T-helper 2 cell treated with Interferon-gamma antibody and Interleukin-4, amounts not matched to agents 5 μg/mL and 100 μg/mL, for 36 hours (primary cell): ENCODE results near the gene SCRN1.
A peak's percentile ranks its signal among the peaks of the same experiment; 100 is the strongest.

Experiments used
- DNase-seq: peaks from one replicate; pipeline ENCODE4 v3.0.0; 2021; ENCODE audit warnings: low spot score
- H3K27ac Mint-ChIP-seq: one replicate; pipeline ENCODE4 v1.8.0; 2021; ENCODE audit warnings: mild to moderate bottlenecking, mixed read lengths
- H3K27me3 Mint-ChIP-seq: one replicate; pipeline ENCODE4 v1.8.0; 2021; ENCODE audit warnings: low read depth, mixed read lengths
- H3K36me3 Mint-ChIP-seq: one replicate; pipeline ENCODE4 v1.8.0; 2021; ENCODE audit warnings: low read depth, mixed read lengths
- H3K4me1 Mint-ChIP-seq: one replicate; pipeline ENCODE4 v1.8.0; 2021; ENCODE audit warnings: low read depth, mixed read lengths
- H3K4me3 Mint-ChIP-seq: one replicate; pipeline ENCODE4 v1.8.0; 2022; ENCODE audit warnings: mild to moderate bottlenecking, moderate library complexity, mixed read lengths
- H3K9me3 Mint-ChIP-seq: one replicate; pipeline ENCODE4 v1.8.0; 2021; ENCODE audit warnings: mixed read lengths

Gene SCRN1

DNA sequence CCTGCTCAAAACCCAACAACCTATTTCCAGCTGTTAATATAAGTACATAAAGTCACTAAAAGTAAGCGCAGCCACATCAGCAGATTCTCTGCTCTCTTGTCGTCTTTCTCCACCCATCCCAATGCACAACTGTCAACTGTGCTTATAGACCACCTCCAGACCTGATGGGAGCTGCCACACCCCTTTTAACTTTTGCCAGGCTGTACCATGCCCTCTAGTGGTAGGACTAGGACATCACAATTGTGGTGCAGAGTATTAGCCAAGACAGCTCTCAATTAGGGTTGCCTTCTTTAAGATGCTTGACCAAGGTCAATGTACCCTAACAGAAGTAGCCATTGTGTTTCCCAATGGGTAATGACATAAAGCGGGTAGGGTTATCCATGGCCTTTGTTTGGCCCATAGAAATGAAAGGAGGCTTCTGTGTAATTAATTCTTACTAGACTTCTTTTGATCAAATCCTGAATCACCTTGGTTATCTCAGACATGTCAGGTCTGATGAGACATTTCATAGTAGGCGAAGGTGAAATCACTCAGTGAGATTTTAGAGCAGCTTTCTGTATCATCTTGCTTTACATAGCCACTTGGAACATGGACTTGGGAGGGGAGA lies 68.1 kb downstream of the SCRN1 start:
- H3K4me1 Mint-ChIP-seq: no peaks in the 10 kb centered on the region
- H3K27me3 Mint-ChIP-seq: no peaks in the 10 kb centered on the region
- H3K27ac Mint-ChIP-seq: no peak overlapping the region
- H3K36me3 Mint-ChIP-seq: no peaks in the 10 kb centered on the region
- DNase-seq: peak; percentile 19
- no peak overlapping the region for H3K4me3 Mint-ChIP-seq
- no peaks in the 10 kb centered on the region for H3K9me3 Mint-ChIP-seq

- Mint-ChIP-seq H3K27me3 (no peaks in the 10 kb centered on the region), H3K27ac (no peak overlapping the region), H3K9me3 (no peaks in the 10 kb centered on the region), H3K4me1 (no peaks in the 10 kb centered on the region), H3K36me3 (no peaks in the 10 kb centered on the region), H3K4me3 (no peak overlapping the region)
- no peak for DNase-seq
Measured at GRCh38 chr7:29920491-29920890, 69.1 kb downstream of the SCRN1 start.

- no peaks in the 10 kb centered on the region for H3K36me3 Mint-ChIP-seq
- H3K4me3 Mint-ChIP-seq: no peak overlapping the region
- H3K4me1 Mint-ChIP-seq: no peaks in the 10 kb centered on the region
- no peaks in the 10 kb centered on the region for H3K27me3 Mint-ChIP-seq
- DNase-seq: no peak
- no peaks in the 10 kb centered on the region for H3K9me3 Mint-ChIP-seq
- no peak overlapping the region for H3K27ac Mint-ChIP-seq
Measured at GRCh38 chr7:29919790-29920189, 69.8 kb downstream of the SCRN1 start.

DNA sequence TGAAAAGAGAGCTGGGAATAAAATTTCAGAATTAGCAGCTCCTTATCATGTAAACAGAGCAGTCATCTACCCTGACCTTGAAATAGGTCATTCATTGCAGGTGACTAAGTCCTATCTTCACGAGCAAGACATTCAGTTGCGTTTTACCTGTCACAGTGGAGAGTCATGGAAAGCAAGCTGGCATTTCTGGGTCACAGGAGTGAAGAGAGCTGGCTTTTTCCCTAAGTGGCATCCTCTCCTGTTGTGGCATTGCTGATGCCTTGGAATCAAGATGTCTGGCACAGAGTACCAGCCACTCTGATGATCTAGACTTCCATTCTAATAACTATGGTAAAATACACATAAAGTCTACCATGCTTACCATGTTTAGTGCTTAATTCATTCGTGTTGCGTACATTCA lies 70.8 kb downstream of the SCRN1 start:
- Mint-ChIP-seq H3K27ac (no peak overlapping the region), H3K4me1 (no peaks in the 10 kb centered on the region), H3K36me3 (no peaks in the 10 kb centered on the region), H3K27me3 (peaks cover 2% of the 10 kb centered on the region), H3K9me3 (no peaks in the 10 kb centered on the region), H3K4me3 (no peak overlapping the region)
- DNase-seq: no peak

GRCh38 chr7:29917641-29918040 lies 72.0 kb downstream of the SCRN1 start:
- Mint-ChIP-seq H3K27me3 (peaks cover 2% of the 10 kb centered on the region), H3K4me3 (no peak overlapping the region), H3K9me3 (no peaks in the 10 kb centered on the region), H3K36me3 (no peaks in the 10 kb centered on the region), H3K4me1 (no peaks in the 10 kb centered on the region), H3K27ac (no peak overlapping the region)
- DNase-seq: no peak

DNA sequence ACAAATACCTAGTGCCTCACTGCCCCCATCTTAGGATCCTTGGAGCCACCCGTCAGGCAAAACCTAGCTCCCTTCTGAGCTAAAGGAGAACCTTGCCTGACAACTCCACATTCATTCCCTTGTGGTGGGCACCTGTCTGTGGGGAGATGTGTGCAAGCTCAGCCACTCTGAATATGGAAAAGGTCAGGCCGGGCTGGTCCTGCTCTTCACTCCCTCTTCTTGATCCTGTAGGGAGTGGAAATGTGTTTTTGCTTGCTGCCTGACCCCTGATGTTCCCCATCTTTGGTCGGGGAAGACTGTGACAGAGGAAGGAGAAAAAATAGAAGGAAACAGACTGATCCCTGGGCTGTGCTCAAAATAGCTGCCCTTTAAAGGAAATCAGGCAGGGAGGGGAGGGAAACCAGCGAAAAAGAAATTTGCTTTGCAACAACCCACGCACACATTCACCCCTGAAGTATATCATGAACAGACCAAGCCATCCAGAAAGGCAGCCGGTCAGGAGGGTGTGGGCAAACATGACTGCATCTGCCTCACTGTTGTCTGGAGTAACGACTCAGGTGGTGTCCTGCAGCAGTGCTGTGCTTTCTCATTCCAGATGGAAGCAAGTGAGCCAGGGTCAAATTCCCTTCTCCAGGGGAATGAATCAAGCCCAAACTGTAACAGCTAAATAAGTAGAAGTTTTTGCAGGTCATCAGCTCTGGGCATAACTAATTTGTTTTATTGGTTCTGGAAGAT lies 74.0 kb downstream of the SCRN1 start:
- Mint-ChIP-seq H3K9me3 (no peaks in the 10 kb centered on the region), H3K27me3 (peaks cover 2% of the 10 kb centered on the region), H3K4me1 (no peaks in the 10 kb centered on the region), H3K4me3 (no peak overlapping the region), H3K36me3 (no peaks in the 10 kb centered on the region), H3K27ac (no peak overlapping the region)
- DNase-seq: no peak

DNA sequence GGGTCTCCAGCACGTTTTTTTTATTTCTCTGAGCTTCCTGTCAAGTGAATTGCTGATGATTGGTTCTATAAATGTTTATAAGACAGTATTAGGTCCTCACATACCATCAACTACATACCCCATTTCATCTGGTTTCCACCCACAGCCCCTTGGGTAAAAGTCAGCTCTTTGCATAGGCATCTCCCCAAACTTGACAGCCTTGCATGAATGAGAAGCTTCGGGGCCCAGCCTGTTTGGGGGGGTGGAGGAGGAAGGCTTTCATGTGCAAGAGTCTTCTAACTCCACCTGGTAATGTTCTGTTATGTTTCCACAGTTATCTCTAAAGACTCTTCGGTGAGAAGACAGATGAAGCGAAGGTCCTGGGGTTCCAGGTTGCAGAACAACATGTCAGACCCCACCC lies 75.4 kb downstream of the SCRN1 start:
- H3K36me3 Mint-ChIP-seq: no peaks in the 10 kb centered on the region
- no peak overlapping the region for H3K27ac Mint-ChIP-seq
- H3K27me3 Mint-ChIP-seq: peaks cover 6% of the 10 kb centered on the region
- no peak for DNase-seq
- no peak overlapping the region for H3K4me3 Mint-ChIP-seq
- H3K4me1 Mint-ChIP-seq: no peaks in the 10 kb centered on the region
- no peaks in the 10 kb centered on the region for H3K9me3 Mint-ChIP-seq

DNA sequence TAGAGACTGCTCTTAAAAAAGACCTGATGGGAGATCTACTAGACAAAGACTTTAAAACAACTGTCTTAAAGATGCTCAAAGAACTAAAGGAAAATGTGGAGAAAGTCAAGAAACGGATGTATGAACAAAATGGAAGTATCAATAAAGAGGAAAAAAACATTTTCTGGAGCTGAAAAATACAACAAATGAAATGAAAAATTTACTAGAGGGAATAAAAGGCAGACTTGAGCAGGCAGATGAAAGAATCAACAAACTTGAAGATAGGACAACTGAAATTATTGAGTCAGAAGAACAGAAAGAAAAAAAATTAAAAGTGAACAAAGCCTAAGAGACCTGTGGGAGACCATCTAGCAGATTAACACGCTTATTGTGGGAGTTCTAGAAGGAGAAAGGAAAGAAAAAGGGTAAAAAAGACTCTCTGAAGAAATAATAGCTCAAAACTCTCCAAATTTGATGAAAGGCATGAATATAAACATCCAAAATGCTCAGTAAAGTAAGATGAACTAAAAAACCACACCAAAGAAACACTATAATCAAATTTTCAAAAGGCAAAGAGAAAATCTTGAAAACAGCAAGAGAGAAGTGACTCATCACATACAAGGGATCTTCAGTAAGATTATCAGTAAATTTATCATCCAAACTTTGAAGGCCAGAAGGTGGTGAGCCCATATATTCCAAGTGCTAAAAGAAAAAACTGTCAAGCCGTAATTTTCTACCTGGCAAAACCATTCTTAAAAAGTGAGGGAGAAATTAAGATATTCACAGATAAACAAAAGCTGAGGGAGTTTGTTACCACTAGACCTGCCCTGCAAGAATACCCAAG lies 83.2 kb downstream of the SCRN1 start:
- Mint-ChIP-seq H3K27me3 (peaks cover 9% of the 10 kb centered on the region), H3K36me3 (no peaks in the 10 kb centered on the region), H3K4me1 (no peaks in the 10 kb centered on the region), H3K9me3 (peaks cover 28% of the 10 kb centered on the region), H3K4me3 (no peak overlapping the region), H3K27ac (no peak overlapping the region)
- no peak for DNase-seq

- H3K36me3 Mint-ChIP-seq: no peaks in the 10 kb centered on the region
- H3K9me3 Mint-ChIP-seq: peaks cover 6% of the 10 kb centered on the region
- H3K4me1 Mint-ChIP-seq: no peaks in the 10 kb centered on the region
- H3K27me3 Mint-ChIP-seq: peaks cover 6% of the 10 kb centered on the region
- H3K4me3 Mint-ChIP-seq: no peak overlapping the region
- no peak overlapping the region for H3K27ac Mint-ChIP-seq
- DNase-seq: no peak
Measured at GRCh38 chr7:29900745-29901144, 88.9 kb downstream of the SCRN1 start.

GRCh38 chr7:29898301-29898700 lies 91.3 kb downstream of the SCRN1 start:
- no peak for DNase-seq
- Mint-ChIP-seq H3K4me3 (no peak overlapping the region), H3K27me3 (peaks cover 6% of the 10 kb centered on the region), H3K36me3 (no peaks in the 10 kb centered on the region), H3K4me1 (no peaks in the 10 kb centered on the region), H3K27ac (no peak overlapping the region), H3K9me3 (no peaks in the 10 kb centered on the region)

GRCh38 chr7:29896685-29897411 lies 92.8 kb downstream of the SCRN1 start:
- Mint-ChIP-seq H3K9me3 (no peaks in the 10 kb centered on the region), H3K36me3 (no peaks in the 10 kb centered on the region), H3K4me1 (no peaks in the 10 kb centered on the region)

GRCh38 chr7:29895559-29895958 lies 94.0 kb downstream of the SCRN1 start:
- Mint-ChIP-seq H3K9me3 (no peaks in the 10 kb centered on the region), H3K36me3 (no peaks in the 10 kb centered on the region), H3K27me3 (peaks cover under 1% of the 10 kb centered on the region), H3K4me1 (no peaks in the 10 kb centered on the region), H3K4me3 (no peak overlapping the region), H3K27ac (no peak overlapping the region)
- DNase-seq: no peak

More at GRCh38 chr7:29896685-29897411, 92.8 kb downstream of the SCRN1 start:
- no peak overlapping the region for H3K27ac Mint-ChIP-seq
- H3K4me3 Mint-ChIP-seq: no peak overlapping the region
- H3K27me3 Mint-ChIP-seq: peaks cover 6% of the 10 kb centered on the region
- DNase-seq: no peak

GRCh38 chr7:29894256-29894655 lies 95.3 kb downstream of the SCRN1 start:
- Mint-ChIP-seq H3K27me3 (no peaks in the 10 kb centered on the region), H3K4me3 (no peak overlapping the region), H3K4me1 (no peaks in the 10 kb centered on the region), H3K27ac (no peak overlapping the region), H3K9me3 (no peaks in the 10 kb centered on the region), H3K36me3 (no peaks in the 10 kb centered on the region)
- DNase-seq: no peak
